Bone marrow (tissue), 2 donors: Measurements from ENCODE around the gene SLC7A10.

Experiments used
- DNase-seq, 2 donors: peaks; one replicate each; lab custom pipeline; 2025; lab: John Stamatoyannopoulos, UW

SLC7A10 gene

DNA sequence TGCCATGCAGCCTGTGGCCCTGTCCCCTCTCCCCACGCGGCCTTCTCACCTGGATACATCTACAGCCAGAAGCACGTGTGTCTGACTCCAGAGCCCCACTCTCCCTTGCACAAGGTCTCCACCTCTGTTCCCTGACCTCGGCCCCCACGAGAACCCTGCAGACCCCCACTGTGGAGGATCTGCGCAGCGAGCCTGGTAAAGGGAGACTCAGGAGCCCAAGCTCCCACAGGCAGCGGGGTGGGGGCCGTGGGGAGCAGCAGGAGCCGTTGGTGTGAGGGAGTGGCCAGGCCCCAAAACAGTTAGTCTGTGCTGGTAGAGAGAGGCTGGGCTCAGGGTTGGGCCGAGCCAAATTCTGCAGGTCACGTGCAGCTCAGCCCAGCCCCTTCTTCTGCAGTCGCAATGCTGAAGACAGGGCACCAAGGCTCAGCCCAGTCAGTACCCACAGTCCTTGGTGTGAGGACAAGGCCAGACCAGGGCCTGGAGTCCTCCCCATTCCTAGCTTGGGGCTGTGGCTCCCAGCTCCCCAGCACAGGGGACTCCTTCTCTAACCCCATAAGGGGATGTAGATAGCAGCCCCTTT lies 28.7 kb upstream of the SLC7A10 start:
- DNase-seq: no peak

DNA sequence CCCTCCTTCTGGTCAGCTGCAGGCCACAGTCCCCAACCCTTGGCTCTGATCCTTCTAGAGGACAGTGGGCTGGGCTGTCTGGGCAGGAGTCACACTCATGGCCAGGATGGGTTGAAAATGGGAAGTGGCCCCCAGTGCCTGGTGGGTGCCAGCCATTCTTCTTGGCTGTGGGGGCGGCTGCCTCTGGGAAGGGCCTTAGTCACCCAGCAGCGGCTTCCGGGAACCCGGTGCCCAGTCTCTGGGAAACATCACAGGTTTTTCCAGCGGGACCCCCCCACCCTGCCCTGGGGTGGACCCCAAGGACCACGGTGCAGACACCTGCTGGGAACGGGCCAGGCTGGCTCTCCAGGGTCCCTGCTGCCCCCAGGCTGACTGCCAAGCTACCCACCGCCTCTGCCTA lies 27.3 kb upstream of the SLC7A10 start:
- DNase-seq: no peak

DNA sequence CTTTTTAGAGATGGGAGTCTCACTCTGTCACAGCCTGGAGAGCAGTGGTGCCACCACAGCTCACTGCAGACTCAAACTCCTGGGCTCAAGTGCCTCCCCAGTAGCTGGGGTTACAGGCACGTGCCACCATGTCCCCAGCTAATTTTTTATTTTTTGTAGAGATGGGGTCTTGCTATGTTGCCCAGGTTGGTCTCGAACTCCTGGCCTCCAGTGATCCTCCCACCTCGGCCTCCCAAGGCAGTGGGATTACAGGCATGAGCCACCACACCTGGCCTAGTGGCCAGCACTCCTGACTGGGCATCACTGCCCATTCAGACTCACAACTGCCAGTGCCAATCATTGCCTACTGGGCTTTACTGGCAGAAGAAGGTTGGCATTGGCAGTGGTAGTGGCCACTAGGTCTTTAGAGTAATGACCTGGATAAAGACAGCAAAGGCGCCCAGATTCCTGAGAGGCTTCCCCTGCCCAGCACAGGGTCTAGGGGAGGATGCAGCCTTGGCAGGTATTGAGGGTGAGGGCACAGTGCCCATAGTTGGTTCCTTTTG lies 26.8 kb upstream of the SLC7A10 start:
- DNase-seq: no peak

DNA sequence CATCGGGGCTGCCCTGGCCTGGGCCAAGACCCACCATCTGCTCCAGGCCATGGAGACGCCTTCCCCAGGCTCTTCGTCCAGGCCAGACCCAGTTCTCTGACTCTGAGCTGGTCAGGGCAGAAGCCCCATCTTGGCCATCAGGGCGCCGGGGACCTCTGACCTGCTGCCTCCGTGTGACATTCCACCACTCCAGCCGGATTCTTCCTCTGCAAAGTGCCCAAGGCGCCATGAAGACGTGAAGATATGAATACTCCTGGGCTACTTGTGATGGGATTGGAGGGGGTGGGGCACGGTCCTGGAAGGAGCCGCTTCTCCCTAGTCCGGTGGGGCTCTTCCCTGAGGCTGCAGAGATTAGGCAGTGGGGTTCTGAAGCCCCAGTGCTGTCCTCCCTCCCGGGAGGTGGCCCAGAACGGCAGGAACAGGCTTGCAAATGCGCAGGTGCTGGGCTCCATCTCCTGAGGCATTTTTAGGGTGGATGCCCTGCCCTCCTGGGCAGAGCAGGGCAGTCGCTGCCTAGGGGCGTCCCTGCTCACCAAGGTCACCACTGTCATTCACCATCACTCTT lies 26.0 kb upstream of the SLC7A10 start:
- no peak for DNase-seq

DNA sequence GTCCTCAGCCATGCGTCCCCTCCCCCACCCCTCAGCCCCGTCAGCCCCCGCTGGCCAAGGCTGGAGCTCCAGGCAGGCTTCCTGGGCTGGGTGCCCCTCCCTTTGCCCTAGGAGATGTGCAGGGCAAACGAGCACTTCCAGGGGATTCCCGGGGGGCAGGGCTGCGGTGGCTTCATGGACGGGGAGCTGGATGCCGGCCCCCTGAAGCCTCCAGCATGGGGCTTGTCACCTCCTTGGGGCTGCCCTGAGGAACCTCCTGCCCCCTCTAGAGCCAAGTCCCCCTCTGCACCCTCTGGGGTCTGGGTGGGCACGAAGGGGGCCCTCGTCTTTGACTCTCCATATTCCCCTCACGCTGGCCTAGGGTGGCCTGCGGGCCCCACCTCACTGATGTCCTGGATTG lies 25.4 kb upstream of the SLC7A10 start:
- no peak for DNase-seq

DNA sequence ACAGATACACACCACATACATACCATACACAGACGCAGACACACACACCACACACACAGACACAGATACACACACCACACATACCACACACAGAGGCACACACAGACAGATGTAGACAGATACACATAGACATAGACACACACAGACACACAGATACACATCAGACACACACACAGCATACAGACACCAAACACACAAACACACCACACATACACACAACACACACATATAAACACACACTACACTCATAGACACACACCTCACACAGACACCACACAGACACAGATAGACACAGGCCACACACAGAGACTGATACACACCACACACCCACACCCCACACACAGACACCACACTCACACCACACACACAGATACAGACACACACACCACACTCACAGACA lies 24.9 kb upstream of the SLC7A10 start:
- no peak for DNase-seq

DNA sequence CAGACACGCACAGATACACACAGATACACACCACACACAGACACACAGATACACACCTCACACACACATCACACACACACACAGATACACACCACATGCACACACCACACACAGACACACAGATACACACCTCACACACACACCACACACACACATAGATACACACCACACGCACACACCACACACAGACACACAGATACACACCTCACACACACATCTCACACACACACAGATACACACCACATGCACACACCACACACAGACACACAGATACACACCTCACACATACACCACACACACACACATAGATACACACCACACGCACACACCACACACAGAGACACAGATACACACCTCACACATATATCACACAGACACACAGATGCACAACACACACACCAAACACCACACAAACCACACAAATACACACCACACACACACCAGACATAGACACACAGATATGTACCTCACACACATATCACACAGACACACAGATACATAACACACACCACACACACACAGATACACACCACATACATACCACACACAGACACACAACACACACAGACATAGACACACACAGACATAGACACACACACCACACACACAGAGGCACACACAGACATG lies 24.2 kb upstream of the SLC7A10 start:
- DNase-seq: no peak

DNA sequence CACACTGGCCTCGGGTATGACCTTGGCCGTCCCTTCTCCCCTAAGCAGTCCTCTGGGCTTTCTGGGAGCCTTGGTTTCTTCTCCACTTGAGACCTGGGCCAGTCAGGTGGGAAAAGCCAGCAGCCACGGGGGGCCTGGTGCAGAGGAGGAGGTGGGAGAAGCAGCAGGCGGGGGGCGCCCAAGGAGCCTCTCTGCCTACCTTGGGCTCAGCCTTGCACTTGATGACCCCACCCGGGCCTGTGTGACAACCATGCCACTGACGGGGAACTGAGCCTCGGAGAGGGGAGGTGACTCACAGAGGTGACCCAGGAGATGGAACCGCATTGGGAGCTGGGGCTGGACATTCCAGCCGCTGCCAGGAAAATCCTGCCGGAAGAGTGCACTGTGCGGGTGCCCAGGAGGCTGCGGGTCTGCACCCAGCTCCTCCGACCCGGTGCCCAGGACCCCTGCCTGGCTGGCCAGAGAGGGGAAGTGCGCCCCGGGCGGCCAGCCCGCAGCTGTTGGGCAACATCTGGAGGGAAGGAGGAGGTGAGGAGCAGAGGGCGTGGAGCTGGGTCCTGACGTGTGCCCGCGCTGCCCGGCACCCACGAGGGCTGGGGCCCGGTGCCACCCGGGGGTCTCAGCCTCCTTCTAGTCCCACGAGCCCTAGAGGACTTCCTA lies 23.4 kb upstream of the SLC7A10 start:
- DNase-seq: peak in 1 of 2 donors; percentile 92

DNA sequence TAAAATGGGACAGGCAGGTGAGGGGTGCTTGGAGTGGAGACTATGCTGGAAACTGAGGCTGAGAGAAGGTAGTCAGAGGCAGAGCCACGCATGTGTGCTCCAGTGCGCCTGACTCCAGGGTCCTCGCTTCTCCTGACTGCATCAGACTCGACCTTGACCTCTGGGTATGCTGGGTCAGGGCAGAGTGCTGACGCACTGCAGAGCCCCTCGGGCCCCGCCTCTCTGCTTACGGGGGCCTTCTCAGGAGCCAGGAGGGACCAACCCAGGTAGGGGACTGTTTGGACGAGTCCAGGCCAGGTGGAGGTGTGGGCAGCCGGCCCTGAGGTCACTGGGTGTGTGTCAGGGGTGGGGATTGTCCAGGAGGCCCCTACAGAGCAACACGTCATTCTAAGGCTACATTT lies 22.9 kb upstream of the SLC7A10 start:
- no peak for DNase-seq

DNA sequence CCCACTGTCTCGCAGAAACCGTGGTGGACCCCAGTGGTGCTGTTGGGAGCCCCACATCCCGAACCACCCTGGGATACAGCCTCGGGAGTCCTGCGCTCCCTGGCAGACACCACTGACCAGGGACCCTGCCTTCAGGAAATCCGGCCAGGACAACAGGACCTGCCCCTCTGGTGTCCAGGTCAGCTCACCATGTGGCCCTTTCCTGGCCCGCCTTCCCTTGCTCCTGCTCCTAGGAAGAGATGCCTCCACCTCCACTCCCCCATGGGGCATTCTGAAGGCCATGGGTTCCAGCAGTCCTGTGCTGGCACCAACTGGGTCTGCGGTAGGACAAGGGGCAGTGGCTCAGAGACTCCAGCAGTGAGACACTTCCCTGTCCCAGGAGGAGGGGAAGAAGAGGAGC lies 22.5 kb upstream of the SLC7A10 start:
- DNase-seq: no peak

DNA sequence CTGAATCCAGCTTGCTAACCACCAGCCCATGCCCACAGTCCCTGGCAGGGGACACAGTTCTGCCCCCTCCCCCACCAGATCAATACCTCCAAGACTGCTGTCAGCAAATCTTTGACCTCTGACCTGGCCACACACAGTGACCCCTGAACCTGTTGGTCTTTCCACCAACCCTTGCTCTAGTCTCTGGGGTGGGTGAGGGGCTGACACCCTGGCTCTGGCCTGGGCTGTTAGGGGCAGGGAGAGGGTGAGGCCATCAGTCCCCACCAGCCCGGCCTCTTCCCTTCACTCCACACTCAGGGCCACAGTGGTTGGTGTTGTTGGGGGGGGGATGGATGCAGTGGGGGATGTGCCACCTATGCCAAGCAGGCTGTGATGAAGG lies 21.8 kb upstream of the SLC7A10 start:
- no peak for DNase-seq

DNA sequence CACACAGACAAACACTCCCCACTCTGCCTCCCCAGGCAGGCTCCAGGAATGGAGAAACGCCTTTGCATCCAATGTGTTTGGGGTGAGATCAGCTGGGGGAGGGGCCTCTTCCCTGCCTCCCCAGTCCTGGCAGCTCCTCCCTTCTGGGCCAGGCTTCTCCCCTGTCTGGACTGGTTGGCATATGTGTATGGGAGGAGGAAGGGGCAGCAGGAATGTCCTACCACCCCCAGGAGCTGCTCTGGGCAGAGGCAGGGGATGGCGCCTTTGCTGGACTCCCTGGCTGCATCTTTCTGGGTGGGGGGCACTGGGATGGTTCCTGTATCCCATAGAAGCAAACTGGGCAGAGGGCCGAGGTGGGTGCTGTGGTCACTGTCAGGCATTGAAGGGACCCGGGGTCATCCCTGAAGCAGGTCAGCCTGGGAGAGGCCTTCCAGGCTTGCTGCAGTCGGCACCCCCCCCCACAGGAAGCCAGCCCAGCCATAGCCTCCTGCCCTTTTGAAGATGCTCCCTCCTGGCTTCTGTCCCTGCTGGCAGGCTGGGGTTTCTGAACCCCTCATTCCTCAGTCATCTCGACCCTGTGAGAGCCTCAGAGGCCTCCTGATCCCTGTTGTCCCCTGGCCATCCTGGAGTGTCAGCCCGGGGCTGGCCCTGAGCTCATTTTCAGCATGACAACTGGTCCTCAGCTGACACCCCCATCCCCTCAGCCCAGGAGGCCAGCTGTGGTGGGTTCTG lies 21.2 kb upstream of the SLC7A10 start:
- DNase-seq: no peak

DNA sequence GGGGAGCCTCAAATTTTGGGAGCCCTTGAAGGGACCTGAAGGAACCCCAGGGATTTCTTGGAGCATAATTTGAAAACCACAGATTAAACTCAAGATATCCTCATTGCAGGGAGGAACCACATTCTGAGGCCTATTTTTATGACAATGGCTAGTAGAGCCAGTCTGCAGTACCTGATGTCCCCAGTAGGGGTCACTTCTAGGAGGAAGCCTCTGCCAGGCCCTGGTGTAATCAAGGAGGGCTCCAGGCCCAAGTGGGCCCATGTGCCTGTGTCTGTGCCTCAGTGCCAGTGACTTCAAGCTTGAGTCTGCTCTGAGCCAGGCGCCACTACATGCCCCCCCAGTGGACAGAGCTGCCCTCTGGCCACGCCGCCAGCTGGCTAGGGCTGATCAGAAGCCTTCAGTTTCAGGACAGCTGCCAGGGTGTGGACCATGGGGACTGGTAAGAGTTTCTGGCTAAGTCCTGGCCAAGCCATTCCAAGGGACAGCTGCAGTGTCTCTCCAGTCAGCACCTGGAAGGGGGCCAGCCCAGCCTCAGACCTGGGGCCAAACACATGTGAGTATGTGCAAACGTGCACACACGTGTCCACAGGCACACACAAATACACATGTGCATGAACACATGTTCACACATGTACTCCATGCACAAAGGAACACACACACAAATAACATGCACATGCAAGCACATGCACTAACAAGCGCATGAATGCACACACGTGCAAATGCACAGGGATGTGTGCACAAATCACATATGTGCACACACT lies 20.5 kb upstream of the SLC7A10 start:
- DNase-seq: no peak

DNA sequence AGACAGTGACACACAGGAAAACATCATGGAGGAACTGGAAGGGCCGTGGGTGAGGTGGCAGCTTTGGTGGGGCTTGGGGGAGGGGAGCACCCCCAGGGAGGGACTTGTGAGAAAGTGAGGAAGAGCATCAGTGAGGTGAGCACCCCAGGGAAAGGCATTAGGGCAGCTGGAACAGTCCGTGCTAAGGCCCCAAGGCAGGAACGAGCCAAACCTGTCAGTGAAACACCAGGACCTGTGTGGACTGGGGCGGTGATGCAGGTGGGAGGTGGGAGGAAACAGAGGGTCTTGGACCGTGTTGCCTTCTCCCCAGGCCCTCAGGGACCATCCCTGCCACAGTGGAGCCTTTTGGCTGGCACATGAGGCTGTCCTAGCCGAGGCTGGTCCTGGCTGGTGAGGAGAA lies 17.3 kb upstream of the SLC7A10 start:
- no peak for DNase-seq

DNA sequence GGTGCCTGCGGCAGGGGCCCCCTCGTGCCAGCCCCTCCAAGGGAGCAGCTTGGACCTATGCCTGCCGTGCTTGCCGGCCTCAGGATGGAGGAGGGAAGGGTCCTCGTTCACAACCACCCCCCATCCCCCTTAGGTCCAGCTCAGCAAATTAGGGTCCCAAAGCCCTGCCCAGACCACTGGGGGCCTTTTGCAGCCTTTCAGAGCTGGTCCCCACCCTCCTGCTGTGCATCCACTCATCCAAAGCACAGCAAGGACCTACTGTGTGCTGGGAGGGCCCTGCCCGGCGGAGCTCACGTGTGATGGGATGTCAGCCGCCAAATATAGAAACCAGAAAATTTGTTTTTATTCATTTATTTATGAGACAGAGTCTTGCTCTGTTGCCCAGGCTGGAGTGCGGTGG lies 16.5 kb upstream of the SLC7A10 start:
- DNase-seq: no peak

DNA sequence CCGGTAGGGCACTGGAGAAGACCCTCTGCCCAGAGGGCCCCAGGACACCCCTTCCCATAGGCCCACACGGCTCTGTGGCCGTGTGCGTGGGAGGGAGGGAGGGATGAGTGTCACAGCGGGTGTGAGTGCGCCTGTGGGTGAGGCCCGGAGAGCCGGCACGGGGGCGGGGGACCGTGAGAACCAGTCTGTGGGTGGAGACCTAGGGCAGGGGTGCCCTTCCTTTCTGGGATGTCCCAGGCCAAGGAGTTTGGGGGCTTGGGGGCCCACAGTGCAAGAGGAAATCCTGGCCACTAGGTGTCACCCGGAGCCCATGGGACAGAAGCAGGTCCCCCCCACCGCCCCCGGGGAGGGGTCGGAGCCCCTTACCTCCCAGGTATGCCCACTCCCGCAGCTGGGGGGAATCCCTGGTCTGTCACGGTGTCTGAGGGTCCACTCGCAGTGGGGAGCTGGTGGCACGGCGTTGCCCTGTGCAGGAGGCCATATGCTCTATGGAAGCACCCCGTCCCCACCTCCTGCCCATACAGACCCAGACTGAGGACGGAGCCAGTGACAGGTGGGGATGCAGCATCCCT lies 16.0 kb upstream of the SLC7A10 start:
- no peak for DNase-seq

DNA sequence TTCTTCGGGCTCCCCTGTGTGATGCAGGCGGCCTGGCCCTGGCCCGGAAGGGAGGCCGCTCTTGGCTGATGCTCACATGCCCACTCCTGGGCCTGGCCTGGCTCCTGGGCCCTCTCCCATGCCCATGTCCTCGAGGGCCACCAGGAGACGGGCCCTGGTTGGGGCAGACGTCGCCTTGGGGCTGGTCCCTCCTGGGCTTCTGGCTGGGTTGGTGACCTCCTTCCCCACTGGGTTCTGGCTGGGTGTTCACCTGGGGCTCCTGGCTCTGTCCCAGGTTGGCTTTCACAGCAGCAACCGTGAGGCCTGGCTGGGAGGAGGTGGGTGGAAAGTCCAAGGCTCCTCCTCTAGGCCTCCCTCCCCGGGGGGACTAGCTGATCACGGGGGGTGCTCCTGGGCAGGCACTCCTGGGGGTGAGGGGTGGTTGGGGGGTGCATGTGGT lies 15.5 kb upstream of the SLC7A10 start:
- no peak for DNase-seq

DNA sequence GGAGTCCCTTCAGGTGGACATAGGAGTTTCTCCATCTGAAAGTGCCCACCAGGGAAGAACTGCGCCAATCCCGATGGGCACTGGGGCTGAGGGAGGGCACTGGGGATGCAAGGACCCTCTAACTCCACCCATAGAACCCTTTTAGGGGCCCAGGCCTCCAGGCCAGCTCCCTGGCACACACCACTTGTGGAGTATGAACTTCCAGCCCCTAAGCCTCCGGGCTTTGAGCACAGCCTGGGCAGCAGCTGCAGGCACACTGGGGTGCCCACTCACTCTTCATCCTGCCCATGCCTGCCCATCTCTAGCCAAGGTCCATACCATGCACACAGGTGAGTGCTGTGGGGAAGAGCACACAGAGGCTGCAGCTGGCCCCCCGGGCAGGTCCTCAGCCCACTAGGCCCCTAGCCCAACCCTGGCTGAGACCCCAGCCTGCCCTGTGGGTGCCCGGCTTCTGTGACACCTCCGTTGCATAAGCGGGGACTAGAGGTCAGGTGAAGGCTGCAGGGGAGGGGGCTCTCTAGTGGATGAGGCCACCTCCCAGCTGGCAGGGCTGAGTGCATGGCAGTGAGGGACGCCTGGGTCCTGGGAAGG lies 14.6 kb upstream of the SLC7A10 start:
- no peak for DNase-seq

DNA sequence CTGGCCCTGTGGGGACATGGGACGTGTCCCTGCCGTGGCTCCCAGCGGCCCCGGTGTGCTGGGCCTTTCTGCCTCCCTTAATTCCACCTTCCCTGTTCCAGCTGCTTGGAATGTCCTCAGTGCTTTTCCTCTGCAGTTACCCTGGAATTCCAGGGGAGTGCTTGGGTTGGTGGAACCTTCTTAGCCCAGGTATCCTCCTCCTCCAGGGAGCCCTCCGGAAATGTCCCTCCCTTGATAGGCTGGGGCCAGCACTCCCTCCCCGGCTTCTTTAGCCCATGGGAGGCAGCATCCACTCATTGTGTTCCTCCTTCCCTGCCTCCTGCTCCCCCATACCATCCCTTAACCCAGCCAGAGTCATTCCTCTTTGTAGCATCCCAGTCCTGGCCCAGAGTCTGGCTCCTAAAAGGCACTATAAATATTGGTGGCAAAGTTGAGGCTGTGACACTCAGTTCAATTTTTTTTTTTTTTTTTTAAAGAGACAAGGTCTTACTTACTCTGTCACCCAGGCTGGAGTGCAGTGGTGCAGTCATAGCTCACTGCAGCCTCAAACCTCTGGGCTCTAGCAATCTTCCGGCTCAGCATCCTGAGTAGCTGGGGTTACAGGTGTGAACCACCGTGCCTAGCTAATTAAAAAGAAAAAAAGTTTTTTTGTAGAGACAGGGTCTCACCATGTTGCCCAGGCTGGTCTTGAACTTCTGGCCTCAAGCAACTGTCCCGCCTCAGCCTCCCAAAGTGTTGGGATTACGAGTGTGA lies 13.7 kb upstream of the SLC7A10 start:
- no peak for DNase-seq

DNA sequence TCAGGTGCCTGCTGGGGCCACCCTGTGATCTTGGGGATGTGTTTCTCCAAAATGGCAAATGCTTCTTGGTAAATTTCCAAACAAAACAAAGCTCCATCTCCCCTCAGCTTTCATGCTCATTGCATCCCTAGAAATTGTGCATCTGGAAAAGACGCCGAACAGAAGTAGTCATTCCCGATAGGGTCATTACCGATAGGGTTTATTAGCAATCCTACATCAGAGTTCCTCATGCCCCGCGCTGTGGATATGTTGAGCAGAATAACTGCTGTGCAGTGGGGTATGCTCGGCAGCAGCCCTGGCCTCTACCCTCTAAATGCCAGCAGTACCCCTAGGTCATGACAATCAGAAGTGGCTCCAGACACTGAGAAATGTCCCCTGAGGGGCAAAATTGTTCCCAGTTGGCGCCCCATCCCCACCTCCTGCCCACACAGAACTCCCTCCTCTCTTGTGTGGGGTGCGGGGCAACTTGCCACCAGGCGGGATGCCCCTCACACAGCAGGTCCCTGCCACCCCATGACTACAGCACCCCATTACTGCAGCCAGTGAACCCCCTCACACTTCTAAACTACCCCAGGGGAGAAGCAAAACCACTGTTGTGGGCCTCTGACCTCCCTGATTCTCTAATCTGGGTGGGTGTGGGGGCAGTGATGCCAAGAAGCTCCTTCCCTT lies 13.0 kb upstream of the SLC7A10 start:
- DNase-seq: no peak
